GM19239 (cell line): ENCODE measurements around the gene BICD1.
"Not testable (repeated sequence)": the region's sequence is repeated elsewhere in the genome, so short reads cannot be mapped to it uniquely, and the experiment has no call there.

ENCODE experiments used
- DNase-seq: peaks from one replicate; pipeline ENCODE4 v3.0.0; 2011; ENCODE audit warnings: low spot score; ENCODE audit not compliant: insufficient read length
- FAIRE-seq: peaks from 2 replicates; lab custom pipeline; 2011; peaks lifted over from hg19 to GRCh38; lab: Jason Lieb, UNC

The BICD1 gene

DNA sequence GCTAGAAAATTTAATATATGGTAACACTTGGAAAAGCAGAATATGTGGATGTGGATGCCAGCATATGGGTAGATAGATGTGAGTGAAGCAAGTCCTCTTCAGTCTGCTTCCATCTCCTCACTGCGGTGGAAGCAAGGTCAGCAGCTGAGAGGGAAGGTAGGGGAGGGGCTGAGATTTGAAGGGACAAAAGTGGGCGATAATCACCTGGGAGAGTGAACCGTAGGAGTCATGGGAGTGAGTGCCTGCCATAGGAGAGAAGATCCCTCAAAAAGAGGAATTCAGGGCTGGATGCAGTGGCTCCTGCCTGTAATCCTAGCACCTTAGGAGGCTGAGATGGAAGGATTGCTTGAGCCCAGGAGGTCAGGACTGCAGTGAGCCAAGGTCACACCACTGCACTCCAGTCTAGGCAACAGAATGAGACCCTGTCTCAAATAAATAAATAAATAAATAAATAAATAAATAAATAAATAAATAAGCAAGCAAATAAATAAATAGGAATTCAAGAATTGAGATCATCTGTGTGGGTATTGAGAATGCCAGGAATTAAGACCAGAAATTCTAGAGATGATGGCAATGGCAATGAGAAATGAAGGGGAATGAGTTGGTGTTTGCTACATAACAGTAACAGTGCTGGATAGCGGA, 123.4 kb downstream of the BICD1 start:
- DNase-seq (no peak), FAIRE-seq (no peak)

DNA sequence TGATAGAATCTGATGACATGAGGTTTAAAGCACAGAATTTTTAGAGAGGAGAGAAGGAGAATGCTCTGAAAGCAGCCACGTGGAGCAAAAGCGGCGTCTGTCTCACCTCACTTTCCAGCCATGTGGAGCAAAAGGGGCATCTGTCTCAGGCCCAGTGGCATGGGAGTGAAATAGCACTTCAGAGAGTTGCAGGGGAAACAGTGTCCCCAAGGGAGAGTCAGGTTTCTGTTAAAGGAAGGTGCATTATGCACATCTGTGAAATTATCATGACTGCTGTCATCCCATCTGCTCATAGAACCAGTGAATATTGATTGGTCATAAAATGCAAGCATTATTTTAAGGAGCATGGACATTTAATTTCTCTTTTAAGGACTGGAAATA, 124.0 kb downstream of the BICD1 start:
- FAIRE-seq: no peak
- no peak for DNase-seq

DNA sequence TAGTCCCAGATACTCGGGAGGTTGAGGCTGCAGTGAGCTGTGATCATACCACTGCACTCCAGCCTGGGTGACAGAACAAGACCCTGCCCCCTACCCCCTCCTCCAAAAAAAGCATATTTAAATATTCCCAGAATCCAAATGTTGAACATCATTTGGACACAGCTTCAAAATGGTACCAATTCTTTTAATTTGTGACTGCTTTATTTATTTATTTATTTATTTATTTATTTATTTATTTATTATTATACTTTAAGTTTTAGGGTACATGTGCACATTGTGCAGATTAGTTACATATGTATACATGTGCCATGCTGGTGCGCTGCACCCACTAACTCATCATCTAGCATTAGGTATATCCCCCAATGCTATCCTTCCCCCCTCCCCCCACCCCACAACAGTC, 124.7 kb downstream of the BICD1 start:
- not testable (repeated sequence) for DNase-seq, FAIRE-seq

DNA sequence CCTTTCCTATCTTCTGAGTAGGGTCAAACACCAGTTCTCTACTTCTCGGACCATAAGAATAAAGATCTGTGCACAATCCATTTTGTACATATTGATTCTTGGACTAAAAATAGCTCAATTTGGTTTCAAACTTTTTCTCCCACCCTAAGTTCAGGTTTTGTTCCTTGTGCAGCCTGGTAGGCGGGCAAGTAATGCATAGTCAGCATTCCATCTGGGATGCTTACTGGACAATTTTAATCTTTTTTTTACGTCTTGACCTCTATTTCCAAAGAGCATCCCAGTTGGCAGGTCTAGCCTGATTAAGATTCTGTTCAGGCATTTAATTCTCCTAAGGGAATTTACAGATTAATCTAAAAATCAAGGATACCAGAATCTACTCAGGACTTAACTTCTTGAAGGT, 126.9 kb downstream of the BICD1 start:
- DNase-seq (no peak), FAIRE-seq (no peak)

DNA sequence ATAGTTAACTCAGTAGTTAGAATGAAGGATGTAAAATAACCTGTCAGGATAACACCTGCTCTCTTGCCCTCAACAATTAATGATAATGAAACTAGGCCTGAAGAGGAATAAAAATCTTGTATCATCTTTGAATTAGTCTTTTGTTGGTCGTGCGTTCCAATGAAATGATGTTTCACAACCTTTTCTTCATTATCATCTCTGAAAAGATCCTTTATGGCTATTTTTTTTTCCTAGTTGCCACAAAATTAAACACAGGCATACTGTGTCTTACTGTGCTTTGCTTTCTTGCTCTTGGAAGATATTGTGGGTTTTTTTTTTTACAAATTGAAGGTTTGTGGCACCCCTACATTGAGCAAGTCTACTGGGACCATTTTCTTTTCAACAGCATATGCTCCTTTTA, 128.6 kb downstream of the BICD1 start:
- no peak for FAIRE-seq
- DNase-seq: no peak

DNA sequence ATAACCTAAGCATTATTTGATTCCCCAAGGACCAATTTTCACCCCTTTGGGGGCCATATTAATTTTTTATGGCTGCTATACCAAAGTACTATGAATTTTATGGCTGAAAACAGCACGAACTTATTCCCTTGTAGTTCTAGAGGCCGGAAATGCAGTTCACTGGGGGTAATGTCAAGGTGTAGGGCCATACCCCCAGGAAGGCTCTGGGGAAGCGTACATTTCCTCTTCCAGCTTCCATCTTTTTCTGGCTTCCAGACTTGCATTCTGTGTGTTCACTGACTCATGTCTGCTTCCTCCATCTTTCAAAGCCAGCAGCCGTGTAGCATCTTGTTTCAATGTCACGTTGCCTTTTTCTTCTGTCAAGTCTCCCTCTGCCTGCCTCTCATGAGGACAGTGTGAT, 133.5 kb downstream of the BICD1 start:
- FAIRE-seq: no peak
- DNase-seq: no peak

DNA sequence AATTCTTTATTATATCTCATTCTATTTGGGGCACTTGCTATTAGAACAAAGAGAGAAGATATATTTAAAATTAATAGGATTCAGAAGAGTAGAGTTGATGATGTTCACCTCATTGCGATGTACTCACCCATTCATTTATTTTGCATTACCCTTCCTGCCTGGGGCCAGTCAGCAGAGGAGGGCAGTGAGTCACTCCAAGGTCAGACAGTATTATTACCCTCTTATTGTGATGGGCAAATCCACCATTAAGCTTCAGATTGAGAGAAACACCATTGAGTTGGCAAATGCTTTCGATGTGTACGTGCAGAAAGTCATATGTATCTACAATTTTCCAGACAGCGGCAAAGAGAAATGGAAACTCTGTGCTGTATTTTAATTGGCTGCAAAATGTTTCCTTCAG, 134.2 kb downstream of the BICD1 start:
- FAIRE-seq (no peak), DNase-seq (no peak)

DNA sequence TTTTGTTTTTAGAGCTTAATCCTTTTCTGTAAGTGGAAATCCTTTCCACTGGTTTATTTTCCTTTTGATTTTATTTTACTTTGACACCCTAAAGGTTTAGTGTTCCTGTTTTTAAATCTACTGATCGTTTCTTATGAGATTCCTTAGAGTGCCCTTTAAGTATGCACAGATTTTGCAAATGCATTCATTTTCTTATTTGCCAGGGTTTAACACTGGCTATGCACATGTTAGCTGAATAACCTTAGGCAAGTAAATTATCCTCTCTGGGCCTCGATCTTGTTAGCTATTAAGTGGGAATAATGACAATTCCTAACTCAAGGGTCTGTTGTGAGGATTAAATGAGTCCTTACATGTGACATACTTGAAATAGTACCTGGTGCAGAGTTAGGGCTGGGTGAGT, 136.0 kb downstream of the BICD1 start:
- FAIRE-seq: no peak
- DNase-seq: no peak

DNA sequence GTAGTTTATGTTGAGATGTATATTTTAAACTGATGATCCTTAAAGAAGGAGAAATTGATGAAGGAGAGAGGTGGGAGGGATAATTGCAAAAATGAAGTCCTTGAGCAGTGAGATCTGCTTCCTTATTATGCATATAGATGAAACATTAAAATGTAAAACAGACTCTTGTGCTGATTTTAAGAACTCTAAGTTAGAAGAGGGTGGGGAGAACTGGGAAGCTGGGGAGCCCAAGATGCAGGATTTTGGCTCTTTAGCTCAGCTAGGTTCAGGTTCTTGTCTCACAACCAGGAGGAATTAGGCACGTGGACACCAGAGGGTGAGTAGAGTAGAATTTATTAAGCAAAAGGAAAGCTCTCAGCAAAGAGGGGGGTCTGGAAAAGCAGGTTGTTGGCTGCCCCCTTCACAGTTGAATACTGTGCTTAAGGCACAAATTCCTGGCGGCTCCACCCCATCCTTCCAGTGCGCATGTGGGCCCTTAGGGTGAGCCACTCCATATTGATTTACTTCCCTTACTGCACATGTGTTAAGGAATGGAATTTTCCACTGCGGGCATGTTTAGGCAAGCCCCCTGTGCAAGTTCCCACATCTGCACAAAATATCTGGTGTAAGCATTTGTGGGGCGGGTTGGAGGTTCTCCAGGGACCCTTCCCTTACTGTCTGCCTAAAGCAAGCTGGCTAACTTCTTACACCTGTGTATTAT, 141.9 kb downstream of the BICD1 start:
- no peak for FAIRE-seq

DNA sequence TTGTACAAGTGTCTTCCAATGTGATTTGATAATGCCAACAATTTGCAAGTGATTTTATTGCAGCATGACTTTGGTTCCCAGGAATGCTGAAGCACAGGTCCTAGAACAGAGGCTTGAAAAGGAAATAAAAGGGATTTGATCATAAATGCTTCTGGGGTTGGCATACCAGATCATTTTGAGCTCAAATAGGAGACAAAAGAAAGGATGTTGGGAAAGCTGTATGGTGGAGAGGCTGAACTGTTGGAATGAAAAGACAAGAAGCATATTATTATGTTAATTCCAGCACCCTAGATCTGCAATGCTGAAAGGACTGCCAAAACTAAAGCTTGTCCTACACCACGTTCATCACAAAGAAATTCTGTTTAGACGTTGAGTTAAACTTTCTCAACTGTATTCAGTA, 143.1 kb downstream of the BICD1 start:
- FAIRE-seq (no peak), DNase-seq (no peak)

More for the DNA sequence above, 141.9 kb downstream of the BICD1 start:
- DNase-seq: no peak

DNA sequence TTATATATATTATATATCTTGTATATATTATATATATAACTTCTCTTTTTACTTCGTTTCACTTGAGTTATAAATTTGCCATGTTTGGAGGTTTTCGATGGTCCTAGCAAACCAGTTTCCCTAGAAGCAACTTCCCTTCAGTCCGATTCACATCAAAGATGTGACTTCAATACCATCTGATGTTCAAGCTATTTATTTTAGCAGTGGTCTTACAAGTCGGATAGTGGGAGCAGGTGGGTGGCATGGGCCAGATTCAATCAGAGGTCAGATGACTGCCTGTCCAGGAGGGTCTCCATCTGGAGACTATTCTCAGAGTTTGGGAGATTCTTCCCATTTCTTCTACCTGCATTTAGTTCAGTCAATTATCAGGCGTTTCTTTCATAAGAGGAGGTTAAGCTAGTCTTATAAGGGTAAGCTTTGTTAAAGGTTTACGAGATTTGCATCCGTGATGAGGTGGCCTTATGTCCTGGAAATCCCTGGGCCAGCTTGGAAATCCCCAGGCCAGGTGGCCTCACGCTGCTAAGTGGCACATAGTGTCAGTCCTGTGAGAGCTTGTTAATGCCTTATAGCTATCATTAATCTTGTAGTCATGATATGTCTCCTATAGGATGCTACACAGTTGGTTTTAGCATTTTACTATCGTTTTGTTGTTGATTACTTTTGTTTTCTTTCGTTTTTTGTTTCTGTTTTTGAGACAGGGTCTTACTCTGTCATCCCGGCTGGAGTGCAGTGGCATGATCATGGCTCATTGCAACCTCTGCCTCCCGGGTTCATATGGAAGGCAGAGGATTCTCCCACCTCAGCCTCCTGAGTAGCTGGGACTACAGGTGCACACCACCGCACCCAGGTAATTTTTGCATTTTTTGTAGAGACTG, 145.8 kb downstream of the BICD1 start:
- FAIRE-seq: peak; percentile 85
- no peak for DNase-seq

DNA sequence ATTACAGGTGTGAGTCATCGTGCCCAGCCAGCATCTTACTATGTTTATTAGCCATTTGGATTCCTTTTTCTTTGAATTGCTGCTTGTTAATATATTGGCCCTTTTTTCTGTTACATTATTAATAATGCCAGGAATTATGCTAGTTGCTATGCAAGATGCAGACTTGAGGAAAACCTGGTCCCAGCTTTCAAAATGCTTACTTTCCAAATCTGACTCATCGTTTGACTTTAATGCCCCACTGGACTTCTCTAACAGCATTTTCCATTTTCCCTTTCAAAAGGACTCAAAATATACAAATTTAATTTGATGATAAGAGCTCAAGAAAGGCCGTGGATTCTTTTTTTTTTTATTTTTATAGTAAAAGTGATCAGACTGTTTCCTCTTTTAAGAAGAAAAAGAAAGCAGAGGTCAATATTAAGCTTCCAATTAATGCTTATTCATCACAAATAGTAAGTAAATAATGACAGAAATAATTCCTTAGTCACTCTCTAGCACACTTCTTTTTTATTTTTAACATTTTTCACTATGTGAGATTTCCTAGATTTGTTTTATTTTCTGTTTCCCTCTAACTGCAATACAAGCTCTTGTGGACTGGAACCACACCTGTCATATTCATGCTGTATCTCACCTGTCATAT, 146.6 kb downstream of the BICD1 start:
- peak; percentile 39 for FAIRE-seq
- DNase-seq: no peak

DNA sequence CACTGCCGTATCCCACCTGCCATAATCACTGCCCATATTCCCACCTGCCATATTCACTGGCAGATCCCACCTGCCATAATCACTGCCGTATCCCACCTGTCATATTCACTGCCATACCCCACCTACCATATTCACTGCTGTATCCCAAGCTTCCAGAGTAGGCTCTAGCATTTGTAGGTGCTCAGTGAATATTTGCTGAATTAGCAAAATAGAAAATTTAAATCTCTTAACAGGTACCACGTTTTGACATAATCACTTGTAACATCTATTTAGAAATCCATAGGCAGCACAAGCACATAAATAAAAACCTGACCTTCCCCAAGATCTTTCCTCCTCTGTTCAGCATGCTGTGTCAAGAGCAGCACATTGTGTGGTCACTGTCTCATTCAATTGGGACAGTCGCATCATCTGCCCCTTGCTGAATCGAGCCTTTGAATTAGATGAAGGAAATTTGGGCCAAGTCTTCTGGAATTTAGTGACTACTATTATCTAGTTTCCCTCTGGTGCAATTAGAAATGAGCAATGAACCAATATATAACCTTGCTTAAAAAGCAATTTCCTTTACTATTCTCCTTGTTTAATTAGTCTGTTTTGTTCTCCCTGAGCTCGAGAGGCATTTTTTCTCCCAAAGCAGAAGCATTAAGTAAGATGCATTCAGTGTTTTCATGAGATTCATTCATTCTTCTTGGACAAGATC, 147.8 kb downstream of the BICD1 start:
- DNase-seq (no peak), FAIRE-seq (no peak)

DNA sequence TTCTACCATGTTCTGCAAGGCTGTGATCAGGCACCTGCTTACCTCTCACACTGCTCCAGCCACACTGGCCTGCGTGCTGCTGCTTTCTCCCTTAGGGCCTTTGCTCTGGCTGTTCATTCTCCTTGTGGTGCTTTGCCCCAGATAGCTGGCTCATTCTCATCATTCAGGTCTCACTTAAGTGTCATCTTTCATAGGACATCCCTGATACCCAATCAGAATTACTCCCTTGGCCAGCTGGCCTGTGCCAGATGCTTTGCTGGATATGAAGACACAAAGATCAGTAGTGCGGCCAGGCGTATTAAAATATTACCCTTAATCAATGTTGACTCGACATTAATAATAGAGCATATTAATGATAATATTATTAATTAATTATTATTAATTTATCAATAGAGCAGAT, 148.9 kb downstream of the BICD1 start:
- no peak for DNase-seq
- no peak for FAIRE-seq

DNA sequence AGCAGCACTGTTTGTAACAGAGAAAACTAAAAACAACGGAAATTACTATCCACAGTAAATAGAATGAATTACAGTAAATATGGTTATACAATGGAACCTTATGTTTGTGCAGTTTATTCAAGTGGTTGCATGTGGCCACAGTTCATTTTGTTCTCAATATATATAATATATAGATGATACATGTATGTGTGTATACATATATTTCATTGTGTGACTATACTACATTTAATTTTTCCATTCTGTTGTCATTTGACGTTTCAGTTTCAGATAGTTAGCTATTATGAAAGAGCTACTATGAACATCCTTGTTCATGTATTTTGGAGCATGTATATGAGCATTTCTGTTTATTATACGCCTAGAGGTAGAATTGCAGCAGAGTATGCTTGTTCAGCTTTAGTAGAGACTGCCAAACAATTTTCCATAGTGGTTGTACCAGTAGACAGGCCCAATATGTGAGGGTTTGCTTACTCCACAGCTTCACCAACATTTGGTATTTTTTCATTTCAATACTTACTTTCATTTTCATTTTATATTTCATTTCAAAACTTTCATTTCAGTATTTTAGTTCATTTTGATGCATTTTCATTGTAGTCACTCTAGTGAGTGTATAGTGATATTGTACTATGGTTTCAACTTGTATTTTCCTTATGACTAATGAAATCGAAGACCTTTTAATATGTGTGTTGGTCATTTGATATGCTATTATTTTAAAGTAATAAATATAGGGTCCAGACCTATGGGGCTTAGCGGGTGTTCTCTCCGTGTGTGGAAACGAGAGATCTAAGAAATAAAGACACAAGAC, 151.2 kb downstream of the BICD1 start:
- FAIRE-seq: no peak
- no peak for DNase-seq

DNA sequence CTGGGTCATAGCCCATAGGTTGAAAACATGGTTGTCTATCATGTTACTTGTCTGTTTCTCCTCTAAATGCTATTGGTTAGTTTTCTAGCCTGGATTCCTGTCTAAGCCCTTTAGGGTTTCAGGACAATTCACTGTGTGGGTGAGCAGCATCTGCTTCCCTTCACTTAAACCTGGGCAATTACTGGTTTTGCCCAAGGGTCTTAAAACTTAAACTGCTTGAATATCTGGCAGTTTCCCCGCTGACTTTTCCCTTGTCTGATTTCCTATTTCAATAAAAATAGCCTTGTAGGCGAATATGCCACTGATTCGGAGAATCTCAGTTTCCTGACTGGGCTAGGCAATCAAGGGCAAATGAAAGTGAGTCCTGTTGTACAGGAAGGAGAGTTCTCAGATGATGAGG, 154.0 kb downstream of the BICD1 start:
- no peak for FAIRE-seq

DNA sequence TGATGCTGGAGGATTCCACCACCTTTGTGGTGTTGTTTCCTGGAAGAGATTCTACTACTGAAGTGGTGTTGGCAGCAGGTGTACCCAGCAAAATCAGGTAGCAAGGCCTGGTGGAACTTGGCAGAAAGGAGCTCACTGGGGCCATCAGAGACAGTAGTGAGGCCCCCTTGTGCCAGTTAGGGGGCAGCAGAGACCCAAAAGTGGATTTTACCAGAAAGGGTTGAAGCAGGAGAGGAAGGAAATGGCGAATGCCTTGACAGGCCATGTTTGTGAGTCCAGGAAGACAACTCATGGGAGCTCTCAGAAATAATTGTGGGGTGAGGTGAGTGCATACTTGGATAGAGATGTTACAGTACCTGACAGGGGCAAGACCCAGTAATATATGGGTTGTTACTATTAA, 155.0 kb downstream of the BICD1 start:
- DNase-seq (no peak), FAIRE-seq (no peak)

More for the DNA sequence above, 154.0 kb downstream of the BICD1 start:
- DNase-seq: no peak

DNA sequence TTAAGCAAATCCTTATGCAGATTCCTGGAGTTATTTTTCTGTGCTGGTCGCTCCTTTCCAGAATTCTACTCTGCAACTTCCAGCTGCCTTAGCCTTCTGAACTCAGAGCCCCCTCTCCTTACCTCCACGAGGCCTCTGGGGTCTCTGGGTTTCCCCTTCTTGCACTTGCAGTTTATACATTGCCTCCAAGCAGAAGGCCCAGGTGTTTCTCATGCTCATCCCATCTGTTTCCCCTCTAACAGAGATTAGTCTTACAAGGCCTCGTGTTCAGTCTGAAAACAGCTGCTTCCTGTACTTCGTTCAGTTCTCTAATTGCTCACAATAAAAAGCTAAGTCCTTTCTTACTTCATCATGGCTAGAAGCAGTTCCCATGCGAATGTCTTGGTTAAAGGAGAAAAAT, 158.3 kb downstream of the BICD1 start:
- no peak for DNase-seq

DNA sequence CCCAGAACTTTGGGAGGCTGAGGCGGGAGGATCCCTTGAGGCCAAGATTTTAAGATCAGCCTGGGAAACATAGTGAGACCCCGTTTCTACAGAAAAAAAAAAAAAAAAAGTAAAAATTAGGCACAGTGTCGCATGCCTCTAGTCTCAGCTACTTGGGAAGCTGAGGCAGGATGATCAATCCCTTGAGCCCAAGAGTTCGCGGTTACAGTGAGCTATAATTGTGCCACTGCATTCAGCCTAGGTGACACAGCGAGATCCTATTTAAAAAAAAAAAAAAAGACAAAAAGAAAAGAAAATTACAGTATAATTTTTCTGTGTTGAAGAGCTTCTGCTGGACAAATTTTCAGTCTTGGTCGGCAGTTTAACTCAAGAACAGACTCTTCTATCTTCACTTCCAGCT, 158.8 kb downstream of the BICD1 start:
- FAIRE-seq: peak; percentile 77
- DNase-seq: no peak

More for the DNA sequence above, 158.3 kb downstream of the BICD1 start:
- peak; percentile 68 for FAIRE-seq
